GM19099 (cell line): Measurements from ENCODE around the gene UBAP1L.

Experiments
- POLR2A ChIP-seq: IDR thresholded peaks from 3 replicates; pipeline ENCODE4 v1.6.1; 2011; ENCODE audit warnings: low read depth; ENCODE audit not compliant: insufficient read length; ENCODE audit errors: extremely low read depth

The UBAP1L gene

GRCh38 chr15:65087873-65088642, 26.9 kb downstream of the UBAP1L start:
- TF ChIP-seq POLR2A: no peak

- TF ChIP-seq POLR2A: no peak
These were observed 27.6 kb downstream of the UBAP1L start for GRCh38 chr15:65087411-65087810.

- TF ChIP-seq POLR2A: no peak
These were observed 28.3 kb downstream of the UBAP1L start for GRCh38 chr15:65086680-65087111.

- TF ChIP-seq POLR2A: no peak
These were observed 28.9 kb downstream of the UBAP1L start for GRCh38 chr15:65085990-65086679.

GRCh38 chr15:65085207-65085753, 29.7 kb downstream of the UBAP1L start:
- no peak for TF ChIP-seq POLR2A

DNA sequence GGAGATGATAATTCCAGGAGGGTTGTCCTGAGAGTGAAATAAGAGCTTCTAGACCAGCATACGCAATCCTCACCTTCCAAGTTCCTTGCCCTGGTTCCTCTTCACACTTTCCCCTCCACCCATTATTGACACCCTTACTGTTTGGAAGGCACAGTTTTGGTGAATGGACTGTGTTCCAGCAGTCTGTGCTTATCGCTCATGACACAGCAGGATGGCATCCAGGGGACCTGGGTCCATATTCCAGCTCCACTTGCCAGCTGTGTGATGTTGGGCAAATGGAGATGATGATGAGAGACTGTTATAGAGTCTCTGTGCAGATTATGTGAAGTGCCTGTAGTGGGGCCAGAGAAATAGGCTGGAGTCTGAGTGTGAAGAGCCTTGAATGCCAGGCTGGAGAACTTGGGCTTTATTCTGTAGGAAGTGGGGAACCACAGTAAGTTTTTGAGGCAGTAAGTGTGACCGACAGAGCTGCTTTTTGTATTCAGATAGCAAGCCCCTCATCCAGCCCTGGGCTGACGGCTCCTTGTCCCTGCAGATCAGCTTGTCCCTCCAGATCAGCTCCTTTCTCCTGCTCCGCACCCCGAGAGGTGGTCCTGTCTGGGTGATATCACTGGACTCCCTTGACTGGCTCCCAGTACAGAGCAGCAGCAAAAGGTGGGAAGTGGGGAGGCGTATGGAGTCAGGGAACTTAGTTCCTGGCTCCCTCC, 30.3 kb downstream of the UBAP1L start:
- TF ChIP-seq POLR2A: no peak

GRCh38 chr15:65083262-65083701, 31.7 kb downstream of the UBAP1L start:
- TF ChIP-seq POLR2A: no peak

DNA sequence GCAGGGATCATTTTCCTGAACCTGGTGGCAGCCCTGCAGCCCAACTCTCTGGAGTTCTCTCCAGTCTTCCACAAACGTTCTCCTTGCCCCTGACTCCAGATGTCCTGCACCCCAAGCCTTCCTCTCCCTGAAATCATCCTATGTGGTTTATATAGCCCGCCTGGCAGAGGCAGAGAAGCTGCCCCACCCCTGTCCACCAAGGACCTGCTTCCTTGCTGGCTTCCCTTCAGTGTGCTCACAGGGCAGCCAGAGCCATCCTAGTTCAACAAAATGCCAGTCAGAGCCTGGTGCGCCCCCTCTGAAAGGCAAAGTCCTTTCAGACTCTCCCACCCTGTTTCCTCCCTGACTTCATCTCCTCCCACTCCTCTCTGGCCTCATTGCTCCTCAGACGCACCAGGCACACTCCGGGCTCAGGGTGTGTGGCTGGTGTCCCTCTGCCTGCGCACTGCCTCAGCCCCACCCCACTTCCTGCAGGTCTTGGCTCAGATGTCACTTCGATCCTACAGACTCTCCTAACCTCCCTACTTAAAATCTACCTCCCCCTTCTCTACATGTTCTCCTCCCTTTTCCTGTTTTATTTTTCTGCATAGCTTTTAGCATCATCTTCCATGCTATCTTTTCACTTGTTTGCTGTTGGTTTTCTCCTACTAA, 32.6 kb downstream of the UBAP1L start:
- TF ChIP-seq POLR2A: no peak

DNA sequence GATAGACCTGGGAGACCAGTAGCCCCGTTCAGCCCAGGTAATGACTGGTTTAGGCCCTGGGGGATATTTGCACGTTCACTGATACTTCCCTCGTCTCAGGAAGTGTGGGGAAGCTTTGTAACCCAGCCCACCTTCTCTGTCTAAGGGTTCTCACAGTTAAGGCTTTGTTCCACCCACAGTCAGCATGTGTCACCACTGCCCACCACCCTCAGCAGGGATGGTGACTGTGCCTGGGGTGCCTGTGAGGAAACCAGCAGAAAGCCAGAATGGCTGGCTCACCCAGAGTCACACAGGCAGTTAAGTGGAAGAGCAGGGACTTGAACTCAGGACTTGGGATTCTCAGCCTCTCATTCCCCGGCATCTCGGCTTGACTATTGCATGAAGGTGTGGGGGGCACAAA, 33.2 kb downstream of the UBAP1L start:
- no peak for TF ChIP-seq POLR2A

GRCh38 chr15:65081270-65081669, 33.7 kb downstream of the UBAP1L start:
- TF ChIP-seq POLR2A: no peak

DNA sequence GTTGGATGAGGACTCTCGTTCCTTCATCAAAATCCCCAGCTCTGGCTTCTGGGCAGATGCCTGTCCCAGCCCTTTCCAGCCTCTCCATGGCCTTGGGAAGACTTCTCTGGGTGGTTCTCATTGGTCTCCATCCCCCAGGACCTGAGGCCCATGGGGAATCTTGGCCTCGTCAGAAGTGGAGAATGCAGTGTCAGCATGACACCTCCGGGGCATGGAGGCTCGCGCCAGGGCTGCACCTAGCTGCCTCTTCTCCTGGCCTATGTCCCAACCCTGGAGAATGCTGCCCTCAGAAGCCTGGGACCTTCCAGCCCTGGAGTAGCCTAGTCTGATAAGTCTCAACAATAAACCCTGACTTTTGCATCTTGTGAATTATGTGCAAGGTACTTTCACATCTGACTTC, 35.4 kb downstream of the UBAP1L start:
- no peak for TF ChIP-seq POLR2A

DNA sequence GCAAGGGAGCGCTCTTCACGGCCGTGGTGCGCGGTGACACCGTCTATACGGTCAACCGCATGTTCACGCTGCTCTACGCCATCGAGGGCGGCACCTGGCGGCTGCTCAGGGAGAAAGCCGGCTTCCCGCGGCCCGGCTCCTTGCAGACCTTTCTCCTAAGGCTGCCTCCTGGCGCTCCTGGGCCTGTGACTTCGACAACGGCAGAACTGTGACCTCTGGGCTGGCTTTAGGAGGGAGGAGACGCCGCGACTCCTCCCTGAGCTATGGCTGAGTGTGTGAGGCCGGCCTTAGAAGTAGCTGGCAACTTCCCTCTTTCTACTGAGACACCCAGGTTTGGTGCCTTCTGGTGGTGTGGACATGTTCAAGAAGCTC, 37.0 kb downstream of the UBAP1L start:
- TF ChIP-seq POLR2A: no peak

DNA sequence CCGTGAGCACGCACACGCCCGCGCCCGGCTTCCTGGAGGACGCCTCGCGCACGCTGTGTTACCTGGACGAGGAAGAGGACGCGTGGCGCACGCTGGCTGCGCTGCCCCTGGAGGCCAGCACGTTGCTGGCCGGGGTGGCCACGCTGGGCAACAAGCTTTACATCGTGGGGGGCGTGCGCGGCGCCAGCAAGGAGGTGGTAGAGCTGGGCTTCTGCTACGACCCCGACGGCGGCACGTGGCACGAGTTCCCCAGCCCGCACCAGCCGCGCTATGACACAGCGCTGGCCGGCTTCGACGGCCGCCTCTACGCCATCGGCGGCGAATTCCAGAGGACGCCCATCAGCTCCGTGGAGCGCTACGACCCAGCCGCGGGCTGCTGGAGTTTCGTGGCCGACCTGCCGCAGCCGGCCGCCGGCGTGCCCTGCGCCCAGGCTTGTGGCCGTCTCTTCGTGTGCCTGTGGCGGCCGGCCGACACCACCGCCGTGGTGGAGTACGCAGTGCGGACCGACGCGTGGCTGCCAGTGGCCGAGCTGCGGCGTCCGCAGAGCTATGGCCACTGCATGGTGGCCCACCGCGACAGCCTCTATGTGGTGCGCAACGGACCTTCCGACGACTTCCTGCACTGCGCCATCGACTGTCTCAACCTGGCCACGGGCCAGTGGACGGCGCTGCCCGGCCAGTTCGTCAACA, 37.6 kb downstream of the UBAP1L start:
- TF ChIP-seq POLR2A: no peak
